SK-N-SH (cell line): ENCODE data around the gene CYP27B1. TPM values are rescaled to one million over a fixed set of nuclear protein-coding genes. Genes with fewer than 3 reads are reported as not detected.

Source experiments
- ELF1 ChIP-seq: IDR thresholded peaks from 2 replicates; pipeline ENCODE4 v1.4.0; 2012
- FOSL2 ChIP-seq: IDR thresholded peaks from 2 replicates; pipeline ENCODE4 v1.4.0; 2012; ENCODE audit warnings: low read depth, mild to moderate bottlenecking, moderate library complexity, borderline replicate concordance
- FOXJ3 ChIP-seq: sonication (generic); formaldehyde crosslinking; IDR thresholded peaks from 2 replicates; pipeline ENCODE4 v1.5.1; 2020; ENCODE audit warnings: mild to moderate bottlenecking, missing genetic modification reagents
- FOXM1 ChIP-seq: IDR thresholded peaks from 2 replicates; pipeline ENCODE4 v1.4.0; 2012; ENCODE audit warnings: low read depth, mild to moderate bottlenecking
- GATA2 ChIP-seq: sonication (generic); formaldehyde crosslinking; IDR thresholded peaks from 2 replicates; pipeline ENCODE4 v1.5.0; 2020; ENCODE audit warnings: mild to moderate bottlenecking, missing genetic modification reagents
- IRF3 ChIP-seq: fragments of 150-350 bp; IDR thresholded peaks from 2 replicates; pipeline ENCODE4 v1.6.1; 2016; ENCODE audit warnings: mild to moderate bottlenecking, low read depth, low read length
- JUND ChIP-seq: IDR thresholded peaks from 2 replicates; pipeline ENCODE4 v1.4.0; 2012
- MEF2A ChIP-seq: IDR thresholded peaks from 2 replicates; pipeline ENCODE4 v1.4.0; 2012; ENCODE audit warnings: low read depth, borderline replicate concordance
- NFIC ChIP-seq: IDR thresholded peaks from 2 replicates; pipeline ENCODE4 v1.4.0; 2012; ENCODE audit warnings: borderline replicate concordance
- NRF1 ChIP-seq: IDR thresholded peaks from 2 replicates; pipeline ENCODE4 v1.6.1; 2012; ENCODE audit warnings: low read depth, mild to moderate bottlenecking, low read length
- RAD21 ChIP-seq: IDR thresholded peaks from 2 replicates; pipeline ENCODE4 v1.6.1; 2012; ENCODE audit warnings: mild to moderate bottlenecking, low read length
- RCOR1 ChIP-seq: fragments of 150-350 bp; IDR thresholded peaks from 2 replicates; pipeline ENCODE4 v1.6.1; 2017; ENCODE audit warnings: antibody characterized with exemption, low read length
- REST ChIP-seq: IDR thresholded peaks from 2 replicates; pipeline ENCODE4 v1.6.1; 2012; ENCODE audit warnings: mild to moderate bottlenecking, low read depth, low read length, moderate library complexity
- SMC3 ChIP-seq: IDR thresholded peaks from 2 replicates; pipeline ENCODE4 v1.6.1; 2012; ENCODE audit warnings: low read depth, low read length, improper control_type of control experiment
- TAF1 ChIP-seq: IDR thresholded peaks from 2 replicates; pipeline ENCODE4 v1.6.1; 2012; ENCODE audit warnings: low read depth, mild to moderate bottlenecking, low read length, moderate library complexity, borderline replicate concordance
- TCF12 ChIP-seq: IDR thresholded peaks from 2 replicates; pipeline ENCODE4 v1.4.0; 2012
- TEAD4 ChIP-seq: IDR thresholded peaks from 2 replicates; pipeline ENCODE4 v1.4.0; 2012; ENCODE audit warnings: mild to moderate bottlenecking, borderline replicate concordance; ENCODE audit not compliant: insufficient read depth
- USF1 ChIP-seq: IDR thresholded peaks from 2 replicates; pipeline ENCODE4 v1.4.0; 2012; ENCODE audit warnings: low read depth, borderline replicate concordance
- USF2 ChIP-seq: fragments of 150-350 bp; IDR thresholded peaks from 2 replicates; pipeline ENCODE4 v1.6.1; 2017; ENCODE audit warnings: antibody characterized with exemption, low read length, low read depth, borderline replicate concordance
- YY1 ChIP-seq: IDR thresholded peaks from 2 replicates; pipeline ENCODE4 v1.4.0; 2012; ENCODE audit warnings: low read depth, mild to moderate bottlenecking
- polyA plus RNA-seq, 3 experiments: library from polyadenylated mRNA; depleted of rRNA; stranded (reverse); fragments of >200 nt; gene quantifications; 2 replicates each; pipeline ENCODE4 v1.2.3, GENCODE V29; 2012

The CYP27B1 gene
- polyA plus RNA-seq, 1 of the 3 experiments (the other 2 are of a cell fraction): 1.7 TPM

GRCh38 chr12:57816001-57816854 lies 49.4 kb upstream of the CYP27B1 start (continued):
- TF ChIP-seq GATA2: peak; percentile 93
- TF ChIP-seq RAD21: no peak
- TF ChIP-seq SMC3: no peak
- TF ChIP-seq NRF1: no peak
- TF ChIP-seq FOSL2: no peak
- TF ChIP-seq USF1: no peak
- no peak for TF ChIP-seq FOXJ3 (CRISPR knock-in tag)
- TF ChIP-seq RCOR1: peak; percentile 61
- peak; percentile 29; the same call in 1 of the 2 replicates for TF ChIP-seq TCF12
- TF ChIP-seq YY1: no peak
- TF ChIP-seq IRF3: no peak
- no peak for TF ChIP-seq TEAD4
- TF ChIP-seq MEF2A: no peak
- TF ChIP-seq FOXM1: no peak
- TF ChIP-seq REST: no peak
- TF ChIP-seq ELF1: no peak
- TF ChIP-seq NFIC: peak; percentile 32; the same call in 1 of the 2 replicates
- no peak for TF ChIP-seq JUND
- no peak for TF ChIP-seq USF2
- TF ChIP-seq TAF1: no peak
